Stimulated activated CD4-positive, alpha-beta T cell treated with anti-CD3 and anti-CD28 coated beads, TNF-alpha, amount 100 ng/mL, for 24 hours (primary cell): Measurements from ENCODE around the gene TSHZ2.

Experiments
- DNase-seq, 3 experiments: peaks; one replicate each; pipeline ENCODE4 v3.0.0-alpha.2; 2020; ENCODE audit warnings: low read depth in 3 of 3

The TSHZ2 gene

DNA sequence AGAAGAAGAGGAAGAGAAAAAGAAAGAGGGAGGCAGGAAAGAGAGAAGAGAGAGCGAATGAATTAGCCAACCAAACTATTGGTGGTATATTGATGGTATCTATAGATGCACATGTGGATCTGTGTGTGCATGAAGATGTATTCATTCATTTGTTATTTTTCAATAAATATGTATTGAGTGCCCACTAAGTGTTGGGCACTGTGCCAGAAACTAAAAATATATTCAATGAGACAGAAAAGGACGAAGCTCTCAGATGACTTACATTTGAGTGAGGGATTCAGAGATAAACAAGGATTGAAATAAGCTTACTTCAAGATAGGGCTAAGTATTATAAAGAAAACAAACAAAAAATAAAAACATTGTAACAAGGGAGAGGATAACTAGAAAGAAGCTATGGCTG is 154.9 kb downstream of the TSHZ2 start:
- no peak for DNase-seq

DNA sequence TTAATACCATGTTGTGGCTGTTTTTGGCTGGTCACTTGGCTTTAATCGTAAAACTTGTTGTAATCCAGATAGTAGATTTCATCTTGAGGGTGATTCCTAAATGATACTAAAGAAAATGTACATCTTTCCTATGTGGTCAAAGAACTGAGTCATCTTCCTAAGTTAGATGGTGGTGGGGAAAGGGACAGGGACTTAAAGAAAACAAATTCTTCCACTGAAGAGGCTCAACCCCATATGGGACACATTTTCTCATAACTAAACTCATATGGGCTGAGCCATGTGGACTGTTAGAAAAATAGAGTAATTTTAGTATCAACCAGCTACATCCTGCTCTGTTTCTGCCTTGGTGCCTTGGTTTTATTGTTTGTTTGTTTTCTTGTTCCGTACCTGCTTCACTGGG is 155.8 kb downstream of the TSHZ2 start:
- DNase-seq: no peak

DNA sequence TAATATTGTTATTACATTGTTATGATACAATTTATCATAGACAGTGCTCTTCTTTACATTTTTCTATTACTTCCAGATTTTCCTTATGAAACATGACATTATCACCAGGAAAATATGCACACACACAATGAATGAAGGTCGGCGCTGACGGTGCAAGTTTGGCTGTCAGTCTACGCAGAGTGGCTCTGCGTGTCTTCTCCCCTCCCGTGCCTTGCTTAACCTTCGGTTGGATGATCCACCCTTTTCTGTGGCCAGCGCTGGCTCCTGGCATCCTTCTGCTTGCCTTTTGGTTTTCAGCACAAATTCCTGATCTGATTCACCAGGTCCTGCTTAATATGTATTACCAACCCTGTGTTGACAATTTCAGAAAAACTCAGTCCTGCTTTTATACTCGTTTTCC is 157.4 kb downstream of the TSHZ2 start:
- DNase-seq: no peak

DNA sequence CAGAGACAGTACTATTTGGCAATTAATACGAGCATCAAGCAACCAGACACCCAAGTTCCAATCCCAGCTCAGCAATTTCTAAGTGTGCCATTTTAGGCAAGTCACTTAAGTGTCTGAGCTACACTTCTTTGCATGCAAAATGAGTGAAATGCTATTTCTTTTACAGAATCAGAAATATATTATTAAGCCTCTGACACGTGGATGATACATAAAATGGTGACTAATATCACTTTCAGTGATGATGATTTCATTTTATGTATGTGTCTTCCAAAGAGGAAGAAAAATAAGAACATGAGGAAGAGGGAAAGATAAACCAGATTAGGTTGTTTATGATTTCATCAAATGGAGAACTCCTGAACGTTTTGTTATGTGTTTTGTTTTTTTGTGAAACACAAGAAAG is 158.6 kb downstream of the TSHZ2 start:
- no peak for DNase-seq

DNA sequence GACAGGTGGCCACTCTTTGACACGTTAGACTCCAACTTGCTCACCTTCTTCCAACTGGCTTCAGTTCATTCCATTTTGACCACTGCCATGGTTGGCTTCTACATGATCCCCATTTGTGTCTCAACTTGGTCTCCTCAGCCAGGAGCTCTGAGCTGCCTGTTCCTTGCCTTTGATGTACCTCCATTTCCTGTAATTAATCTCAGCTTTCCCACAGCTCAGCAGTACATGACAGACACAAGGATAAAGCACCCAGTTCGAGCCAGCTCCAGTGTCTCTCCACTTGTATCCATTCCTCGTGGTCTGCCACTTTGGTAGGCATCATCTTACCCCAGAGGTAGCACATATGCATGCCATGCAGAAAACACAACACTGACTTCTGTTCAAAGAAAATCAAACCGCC is 161.0 kb downstream of the TSHZ2 start:
- no peak for DNase-seq

DNA sequence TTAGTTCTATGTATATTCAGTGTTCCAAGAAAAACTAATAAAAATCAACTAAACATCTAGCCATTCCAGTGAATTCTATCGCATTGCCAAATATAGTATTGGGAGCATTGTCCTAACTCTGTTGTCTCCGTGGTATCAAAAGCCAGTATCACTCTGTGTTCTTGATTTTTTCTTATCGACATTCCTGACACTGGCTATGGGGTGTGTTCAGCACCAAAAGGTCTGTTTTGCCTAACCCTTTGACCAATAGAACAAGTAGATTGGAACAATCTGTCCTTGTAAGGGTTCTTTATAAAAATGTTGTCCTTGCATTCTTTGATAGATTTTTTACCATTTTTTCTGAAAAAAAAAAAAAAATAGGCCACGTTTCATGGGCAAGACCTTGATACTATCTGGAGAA is 161.5 kb downstream of the TSHZ2 start:
- DNase-seq: no peak

DNA sequence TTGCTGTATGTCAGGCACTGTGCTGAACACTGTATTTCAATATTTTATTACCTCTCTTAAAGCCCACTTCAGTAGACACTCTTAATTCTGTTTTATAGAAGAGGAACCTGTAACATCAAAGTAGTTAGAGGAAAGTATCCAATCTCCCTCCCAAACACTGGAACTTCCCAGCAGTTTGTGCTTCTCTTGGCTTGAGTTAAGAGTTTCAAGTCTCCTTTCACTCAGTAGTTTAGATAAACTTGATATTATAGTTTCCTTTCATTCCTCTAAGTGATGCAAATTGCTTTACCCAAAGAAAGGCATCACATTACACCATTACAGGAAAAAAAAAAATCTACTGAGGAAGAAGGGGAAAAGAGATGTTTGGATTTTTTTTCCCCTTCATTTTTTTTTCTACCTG is 164.3 kb downstream of the TSHZ2 start:
- no peak for DNase-seq

DNA sequence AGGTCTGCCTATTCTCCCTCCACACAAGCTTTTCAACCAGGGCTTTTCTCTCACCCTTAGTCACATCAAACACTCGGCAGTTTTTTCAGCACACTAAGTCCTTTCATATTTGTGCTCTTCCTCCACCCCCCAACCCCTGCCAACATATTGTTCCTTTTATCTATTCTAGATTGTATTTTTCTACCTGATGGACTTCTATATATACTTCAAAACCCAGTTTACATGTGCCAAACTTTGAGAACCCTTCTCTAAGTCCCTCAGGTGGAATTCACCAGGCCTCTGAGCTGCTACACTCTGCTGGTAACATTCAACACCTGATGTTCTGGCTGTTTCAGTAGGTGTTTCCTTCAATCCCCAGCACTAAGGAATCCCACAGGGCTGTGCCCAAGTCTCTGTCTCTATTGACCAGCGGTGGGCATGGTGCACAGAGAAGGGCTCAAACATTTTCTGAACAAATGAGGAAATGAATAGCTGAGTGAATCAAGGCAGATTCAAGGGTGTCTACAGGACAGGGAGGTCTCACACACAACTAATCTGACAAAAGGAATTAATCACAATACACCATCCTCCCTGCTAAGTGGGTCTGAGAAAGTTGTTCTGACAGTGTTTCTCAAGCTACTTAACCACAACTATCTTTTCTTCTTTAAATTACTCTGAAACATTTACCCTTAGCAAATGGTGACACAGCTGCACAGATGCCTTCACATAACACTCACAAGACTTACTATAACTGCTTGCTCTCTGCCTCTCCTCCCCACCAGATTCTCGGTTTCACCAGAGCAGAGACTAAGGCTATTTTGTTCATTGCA is 166.5 kb downstream of the TSHZ2 start:
- DNase-seq: no peak

DNA sequence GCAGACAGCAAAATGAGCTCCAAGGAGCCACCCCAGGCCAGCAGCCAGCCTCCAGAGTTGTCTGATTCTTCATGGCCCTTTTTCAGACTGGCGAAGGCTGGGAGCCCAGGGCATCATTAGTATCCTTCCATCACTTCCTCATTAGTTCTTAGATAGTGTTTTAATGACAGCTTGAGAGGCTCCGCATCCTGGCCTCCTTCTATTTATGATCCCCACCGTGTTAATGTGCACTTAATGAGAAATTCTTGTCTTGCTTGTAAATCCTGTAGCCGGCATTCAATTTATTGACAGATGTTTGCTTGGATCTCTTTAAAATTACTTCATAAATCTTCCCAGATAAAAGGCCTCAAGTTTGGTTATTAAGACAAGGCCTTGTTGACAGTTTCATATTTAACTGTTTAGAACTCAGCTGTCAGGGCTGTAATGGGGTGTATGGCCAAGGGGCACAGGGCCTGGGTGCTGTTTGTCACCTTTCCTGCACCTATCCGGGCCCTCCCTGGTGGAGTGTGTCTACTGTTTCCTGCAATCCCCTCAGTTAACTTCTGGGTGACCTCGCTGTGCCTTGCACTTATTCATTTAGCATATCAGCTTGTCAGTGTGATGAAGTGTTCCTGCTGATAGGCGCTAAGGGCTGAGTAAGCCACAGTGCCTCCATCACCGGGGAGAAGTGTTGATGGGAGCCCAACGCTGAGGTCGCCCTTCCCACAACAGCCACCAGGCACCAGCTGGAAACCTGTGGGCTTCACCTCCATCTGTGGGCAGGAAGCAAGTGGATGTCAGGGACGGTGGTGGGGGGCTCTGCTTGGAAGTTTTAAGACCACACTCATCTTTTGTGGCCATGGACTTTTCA is 169.3 kb downstream of the TSHZ2 start:
- no peak for DNase-seq

DNA sequence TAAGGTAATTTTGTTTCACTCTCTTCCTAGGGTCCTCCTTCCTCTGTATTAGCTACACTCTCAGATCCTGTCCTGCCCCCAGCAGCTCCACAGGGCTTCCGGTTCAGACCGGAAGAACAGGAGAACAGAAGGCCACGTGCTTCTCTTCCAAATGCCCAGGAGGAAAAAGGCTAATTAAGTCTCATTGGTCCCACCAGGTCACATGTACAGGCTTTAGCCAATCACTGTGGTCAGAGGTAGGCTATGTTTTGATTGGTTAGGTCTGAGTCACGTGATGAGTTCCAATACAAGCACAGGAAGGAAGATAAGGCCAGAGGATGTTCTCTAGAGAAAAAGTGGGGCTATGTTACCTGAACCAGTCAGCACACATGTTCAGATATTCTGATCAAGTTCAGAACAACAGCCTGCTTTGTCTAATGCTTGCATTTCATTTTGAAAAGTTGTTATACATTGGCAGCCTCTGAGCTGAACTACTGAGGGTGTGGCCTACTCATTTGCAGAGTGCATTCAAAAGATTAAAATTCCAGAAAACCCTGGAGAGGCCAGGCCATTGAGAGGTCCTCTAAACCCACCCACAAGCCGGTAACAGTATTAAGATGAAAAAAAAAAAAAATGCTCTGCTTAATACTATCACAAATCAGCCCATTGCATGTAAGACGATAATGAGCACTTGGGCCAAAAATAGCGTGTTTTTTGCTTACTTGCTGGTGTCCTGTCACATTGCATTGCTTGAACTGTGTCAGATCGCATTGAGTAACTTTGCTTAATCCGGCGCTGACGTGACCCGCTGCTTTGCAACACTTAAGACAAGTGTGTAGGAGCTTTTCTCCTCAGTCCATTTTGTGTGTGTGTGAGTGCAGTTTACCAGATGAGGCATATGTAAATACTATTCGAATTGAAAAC is 170.3 kb downstream of the TSHZ2 start:
- DNase-seq: no peak

DNA sequence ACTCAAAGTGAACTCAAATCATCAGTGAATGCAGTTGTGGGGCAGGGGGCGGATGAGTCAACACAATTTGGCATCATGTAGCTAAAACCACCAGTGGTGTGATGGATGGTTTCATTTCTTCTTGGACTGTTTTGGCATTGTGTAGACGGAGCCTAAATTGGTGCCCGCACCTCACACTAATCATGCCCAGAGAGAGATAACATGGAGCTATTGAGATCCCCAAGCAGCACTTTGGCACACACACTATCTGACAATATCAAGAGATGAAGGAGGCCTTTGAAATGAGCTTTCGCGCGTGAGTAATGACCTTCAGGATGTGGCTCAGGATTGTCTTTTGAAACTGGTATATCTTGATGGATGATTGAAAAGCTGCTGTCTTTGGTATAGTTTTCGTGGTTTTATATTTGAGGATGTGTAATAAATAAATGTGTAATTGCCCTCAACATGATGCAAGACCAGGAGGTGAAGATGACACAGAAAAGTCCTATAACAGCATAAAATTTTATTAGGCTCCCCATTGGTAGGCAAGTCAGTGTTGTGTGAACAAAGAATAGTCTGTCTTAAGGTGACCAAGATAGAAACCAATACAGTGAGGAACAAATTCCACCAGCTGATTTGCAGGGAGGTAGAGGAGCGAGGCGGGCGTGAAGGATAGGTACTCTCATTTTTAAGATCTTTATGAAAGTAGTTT is 174.2 kb downstream of the TSHZ2 start:
- peak in 2 of 3 experiments; percentile 45 to 53 for DNase-seq

DNA sequence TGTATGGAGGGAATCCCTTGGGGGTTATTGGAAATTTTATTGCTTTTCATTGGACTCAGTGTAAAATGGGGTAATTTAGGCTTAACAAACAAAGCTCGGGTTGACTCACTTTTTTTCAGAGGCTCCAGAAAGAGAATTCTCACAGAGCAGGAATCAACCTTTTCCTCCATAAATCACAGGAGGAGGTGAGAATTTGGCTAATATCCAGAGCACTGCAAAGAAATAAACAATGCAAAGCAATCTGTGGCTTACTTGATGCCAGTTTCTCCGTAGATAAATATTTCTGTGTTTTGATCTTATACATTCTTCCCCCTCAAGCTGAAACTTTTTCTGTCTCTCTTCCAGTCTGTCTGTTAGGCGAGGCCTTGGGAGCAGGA is 176.6 kb downstream of the TSHZ2 start:
- DNase-seq: no peak

DNA sequence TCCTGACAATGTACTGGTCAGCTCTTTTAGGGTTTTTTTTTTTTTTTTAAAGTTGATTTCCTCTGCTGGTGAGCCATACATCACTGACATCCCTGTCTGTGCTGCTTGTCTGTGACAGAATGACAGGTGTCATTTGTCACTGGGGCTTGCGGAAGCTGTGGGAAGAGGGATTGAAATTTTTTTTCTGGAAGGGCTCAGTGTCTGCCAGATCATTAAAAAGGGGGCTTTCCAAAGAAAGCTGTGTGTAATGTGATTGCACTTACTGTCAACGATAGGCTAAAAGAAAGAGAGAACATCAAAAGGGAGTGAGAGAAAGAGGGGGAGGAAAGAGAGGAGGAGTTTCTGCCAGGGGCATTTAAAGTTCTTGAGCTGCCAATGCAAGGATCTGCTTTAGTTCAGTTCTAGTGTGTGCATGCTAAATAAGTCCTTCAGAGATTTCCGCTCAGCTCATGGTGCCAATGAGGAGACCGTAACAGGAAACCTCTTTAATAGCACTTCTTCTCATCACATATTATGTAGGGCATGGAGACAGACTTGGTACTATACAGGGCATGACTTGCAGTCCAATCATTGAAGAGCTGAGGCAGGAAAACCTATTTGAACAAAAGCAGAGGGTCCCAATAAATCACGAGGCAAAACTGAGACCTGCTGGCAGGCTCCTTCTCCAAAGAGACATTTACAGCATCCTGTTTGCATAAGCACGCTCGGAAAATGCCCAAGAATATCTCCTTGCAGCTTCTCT is 177.2 kb downstream of the TSHZ2 start:
- no peak for DNase-seq

DNA sequence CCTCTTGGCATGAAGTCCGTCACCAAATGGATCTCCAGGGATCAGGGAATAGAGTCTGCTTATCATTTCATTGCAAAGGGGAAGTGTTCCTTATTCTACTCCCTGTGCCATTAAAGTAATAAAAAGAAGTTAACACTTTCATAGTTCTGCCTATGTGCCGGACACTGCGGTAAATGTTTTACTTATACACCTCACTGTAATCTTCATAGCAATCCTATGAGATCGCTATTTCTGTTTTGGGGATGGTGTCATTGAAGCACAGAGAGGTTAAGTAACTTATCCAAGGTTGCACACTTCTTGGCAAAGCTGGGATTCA is 177.7 kb downstream of the TSHZ2 start:
- no peak for DNase-seq

DNA sequence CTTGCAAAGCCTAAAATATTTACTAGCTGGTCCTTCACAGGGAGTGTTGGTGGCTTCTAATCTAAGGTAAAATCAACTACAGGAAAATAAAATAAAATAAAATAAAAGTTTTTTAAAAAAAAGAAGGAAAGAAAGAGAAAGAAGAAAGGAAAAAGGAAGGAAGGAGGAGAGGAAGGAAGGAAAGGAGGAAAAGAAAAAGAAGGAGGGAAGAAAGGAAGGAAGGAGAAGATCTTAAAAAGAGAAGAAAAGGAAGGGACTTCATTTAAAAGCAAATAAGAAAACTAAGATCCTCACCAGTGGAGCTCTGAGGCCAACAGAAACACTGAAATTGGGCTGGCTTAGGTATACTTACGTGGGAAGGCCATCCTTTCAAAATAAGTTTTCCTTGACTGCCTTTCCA is 178.4 kb downstream of the TSHZ2 start:
- DNase-seq: no peak

DNA sequence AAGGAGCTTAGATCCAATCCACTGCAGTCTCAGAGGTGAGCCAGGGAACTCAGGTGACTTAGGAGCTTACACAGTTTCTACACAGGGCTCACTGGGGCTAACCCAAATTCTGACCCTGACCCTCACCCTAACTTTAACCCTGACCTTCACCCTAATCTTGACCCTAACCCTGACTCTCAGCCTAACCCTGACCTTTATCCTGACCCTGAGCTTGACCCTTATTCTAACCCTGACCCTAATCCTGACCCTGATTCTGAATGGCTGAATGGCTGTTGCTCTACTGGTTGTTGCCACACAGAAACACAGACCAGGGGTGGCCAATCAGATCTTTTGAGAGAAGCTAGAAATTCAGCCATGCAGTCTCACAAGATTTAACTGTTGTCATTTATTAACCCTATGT is 180.1 kb downstream of the TSHZ2 start:
- DNase-seq: no peak

DNA sequence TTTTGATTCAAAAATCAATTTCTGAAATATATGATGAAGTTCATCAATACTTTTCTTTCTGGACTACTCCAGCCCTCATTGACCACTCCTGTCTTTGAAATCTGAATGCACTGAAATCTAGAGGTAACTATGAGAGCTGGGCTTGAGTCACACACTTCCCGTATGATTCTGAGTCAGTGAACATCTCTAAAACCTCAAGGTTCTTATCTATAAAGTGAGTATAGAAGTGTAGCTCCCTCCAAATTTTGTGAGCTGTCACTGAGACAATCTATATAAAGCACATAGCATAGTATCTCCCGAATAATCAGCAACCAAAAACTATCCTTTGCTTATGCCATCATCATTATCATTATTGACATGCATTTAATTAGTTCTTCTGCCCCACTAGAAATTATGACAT is 182.4 kb downstream of the TSHZ2 start:
- DNase-seq: no peak

DNA sequence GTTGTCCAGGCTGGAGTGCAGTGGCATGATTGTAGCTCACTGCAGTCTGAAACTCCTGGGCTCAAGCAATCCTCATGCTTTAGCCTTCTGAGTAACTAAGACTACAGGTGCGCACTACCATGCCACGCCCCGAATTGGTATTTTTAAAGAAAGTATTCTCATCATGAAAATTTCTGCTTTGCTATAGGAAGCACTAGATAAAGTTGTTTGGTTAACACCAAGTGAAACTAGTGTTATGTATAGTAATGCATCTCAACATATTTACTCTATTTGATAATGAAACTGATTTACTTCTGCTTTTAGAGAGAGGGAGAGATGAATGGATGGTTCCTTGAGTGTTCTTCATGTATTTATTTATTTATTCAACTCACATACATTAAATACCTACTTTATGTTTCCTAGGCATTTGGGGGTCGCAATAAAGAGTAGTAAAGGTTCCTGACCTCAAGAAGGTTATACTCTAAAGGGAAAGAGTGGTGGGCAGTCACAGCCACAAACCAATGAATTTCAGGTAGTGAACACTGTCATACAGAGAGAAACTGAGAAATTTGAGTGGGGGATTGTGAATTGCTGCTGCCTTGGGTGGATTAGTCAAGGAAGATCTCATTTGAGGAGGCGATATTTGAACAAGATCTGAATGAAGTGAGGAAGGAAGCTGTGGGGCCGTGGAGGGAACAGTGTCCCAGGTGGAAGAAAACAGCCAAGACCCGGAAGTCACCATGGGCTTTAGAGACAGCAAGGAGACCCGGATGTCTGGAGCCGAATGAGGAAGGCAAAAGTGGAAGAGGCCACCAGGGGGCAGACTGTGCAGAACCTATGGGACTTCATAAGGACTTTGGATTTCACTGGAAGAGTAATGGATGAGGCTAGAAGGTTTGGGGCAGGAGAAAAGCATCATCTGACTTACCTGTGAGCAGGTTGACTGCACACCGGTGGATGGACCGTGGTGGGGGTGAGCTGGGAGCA is 185.6 kb downstream of the TSHZ2 start:
- peak in 1 of 3 experiments; percentile 19 for DNase-seq

DNA sequence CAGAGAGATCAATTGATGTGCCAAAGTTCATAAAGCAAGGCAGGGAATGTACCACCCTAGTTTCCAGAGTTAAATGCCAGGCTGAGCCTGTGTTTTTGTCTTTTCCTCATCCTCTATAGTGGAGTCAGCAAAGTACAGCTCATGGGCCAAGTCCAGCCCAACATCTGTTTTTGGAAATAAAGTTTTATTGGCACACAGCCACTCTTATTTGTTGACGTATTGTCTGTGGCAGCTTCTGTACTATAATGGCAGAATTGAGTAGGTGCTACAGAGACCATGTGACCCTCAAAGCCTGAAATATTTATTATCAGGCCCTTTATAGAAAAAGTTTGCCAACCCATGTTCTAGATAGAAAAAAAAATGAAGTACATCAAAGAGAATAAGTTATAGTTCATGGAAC is 187.0 kb downstream of the TSHZ2 start:
- DNase-seq: no peak

DNA sequence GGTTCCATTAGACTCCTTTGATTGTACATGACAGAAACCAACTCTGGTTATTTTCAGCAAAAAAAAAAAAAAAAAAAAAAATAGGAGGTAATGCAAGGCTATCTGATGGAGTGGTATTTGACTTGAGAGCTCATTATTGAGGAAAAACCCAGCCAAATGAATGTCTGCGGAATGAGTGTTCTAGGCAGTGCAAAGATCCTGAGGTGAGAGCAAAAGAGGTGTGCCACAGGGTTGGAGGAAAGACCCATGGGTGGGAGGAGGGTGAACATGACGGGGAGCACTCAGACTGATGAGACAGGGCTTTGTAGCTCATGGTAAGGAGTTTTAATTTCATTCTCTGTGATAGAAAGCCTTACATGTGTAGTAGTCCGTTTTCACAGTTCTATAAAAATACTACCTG is 188.9 kb downstream of the TSHZ2 start:
- no peak for DNase-seq
